Activated naive CD8-positive, alpha-beta T cell treated with anti-CD3 and anti-CD28 coated beads, Interleukin-2, amount 10 ng/mL, durations not matched to agents 7 days and 5 days (primary cell): ENCODE results near the gene ENPP4. TPM values are rescaled to one million over a fixed set of nuclear protein-coding genes. Genes with fewer than 3 reads are reported as not detected.
"Not testable (repeated sequence)": the region's sequence is repeated elsewhere in the genome, so short reads cannot be mapped to it uniquely, and the experiment has no call there.

Experiments
- ATAC-seq: fragments of 150-1000 bp; cut with Tn5 transposase; one replicate; pipeline ENCODE4 v1.10.0; 2021; ENCODE audit warnings: low read depth, moderate library complexity
- POLR2A ChIA-PET: fragments of 350-600 bp; sonication (Branson Sonifier 250); formaldehyde crosslinking; loops from one replicate; lab custom pipeline; 2021; ENCODE audit warnings: antibody characterized with exemption; lab: Charles Lee
- DNase-seq: peaks from one replicate; pipeline ENCODE4 v3.0.0; 2021
- H3K27ac Mint-ChIP-seq: one replicate; pipeline ENCODE4 v1.8.0; 2022; ENCODE audit warnings: mild to moderate bottlenecking, mixed read lengths
- H3K27me3 Mint-ChIP-seq: one replicate; pipeline ENCODE4 v1.8.0; 2022; ENCODE audit warnings: mild to moderate bottlenecking, moderate library complexity, mixed read lengths
- H3K36me3 Mint-ChIP-seq: one replicate; pipeline ENCODE4 v1.8.0; 2021; ENCODE audit warnings: mild to moderate bottlenecking, mixed read lengths
- H3K4me1 Mint-ChIP-seq: one replicate; pipeline ENCODE4 v1.8.0; 2021; ENCODE audit warnings: mixed read lengths
- H3K4me3 Mint-ChIP-seq: one replicate; pipeline ENCODE4 v1.8.0; 2022; ENCODE audit warnings: mild to moderate bottlenecking, moderate library complexity, mixed read lengths
- H3K9me3 Mint-ChIP-seq: one replicate; pipeline ENCODE4 v1.8.0; 2021; ENCODE audit warnings: mixed read lengths
- total RNA-seq, 2 experiments: library from RNA; stranded (reverse); gene quantifications; one replicate each; pipeline ENCODE4 v1.2.3, GENCODE V29; 2021

The ENPP4 gene
- total RNA-seq, 2 experiments from 2014 or later = 9.0 to 9.3 TPM

GRCh38 chr6:46105568-46105967 lies 24.2 kb upstream of the ENPP4 start:
- H3K9me3 Mint-ChIP-seq = peaks cover 8% of the 10 kb centered on the region
- DNase-seq (no peak), ATAC-seq (no peak)
- H3K4me3 Mint-ChIP-seq = no peak overlapping the region
- H3K27me3 Mint-ChIP-seq = no peaks in the 10 kb centered on the region
- POLR2A ChIA-PET = no interaction called here
- no peaks in the 10 kb centered on the region for H3K4me1 Mint-ChIP-seq
- H3K36me3 Mint-ChIP-seq = peaks cover 2% of the 10 kb centered on the region
- H3K27ac Mint-ChIP-seq = no peak overlapping the region

- H3K9me3 Mint-ChIP-seq = peaks cover 10% of the 10 kb centered on the region
- H3K27me3 Mint-ChIP-seq = no peaks in the 10 kb centered on the region
- peaks cover 2% of the 10 kb centered on the region for H3K4me1 Mint-ChIP-seq
- ATAC-seq (no peak), DNase-seq (no peak)
- peaks cover 9% of the 10 kb centered on the region for H3K36me3 Mint-ChIP-seq
- H3K27ac Mint-ChIP-seq = no peak overlapping the region
- no peak overlapping the region for H3K4me3 Mint-ChIP-seq
- POLR2A ChIA-PET = no interaction called here
These were observed 16.4 kb upstream of the ENPP4 start for GRCh38 chr6:46113370-46113769.

GRCh38 chr6:46115634-46116033 lies 14.2 kb upstream of the ENPP4 start:
- POLR2A ChIA-PET = no interaction called here
- DNase-seq = no peak
- Mint-ChIP-seq H3K27ac (no peak overlapping the region), H3K36me3 (peaks cover 16% of the 10 kb centered on the region), H3K9me3 (peaks cover 4% of the 10 kb centered on the region), H3K4me3 (no peak overlapping the region), H3K4me1 (peaks cover 2% of the 10 kb centered on the region), H3K27me3 (no peaks in the 10 kb centered on the region)
- no peak for ATAC-seq

- no peak overlapping the region for H3K4me3 Mint-ChIP-seq
- no peak overlapping the region for H3K27ac Mint-ChIP-seq
- no peaks in the 10 kb centered on the region for H3K27me3 Mint-ChIP-seq
- peaks cover 5% of the 10 kb centered on the region for H3K9me3 Mint-ChIP-seq
- peaks cover 20% of the 10 kb centered on the region for H3K36me3 Mint-ChIP-seq
- no peak for DNase-seq
- H3K4me1 Mint-ChIP-seq = peaks cover 2% of the 10 kb centered on the region
- no peak for ATAC-seq
- POLR2A ChIA-PET = no interaction called here
These were observed 13.5 kb upstream of the ENPP4 start for GRCh38 chr6:46116289-46116688.

- POLR2A ChIA-PET = no interaction called here
- H3K9me3 Mint-ChIP-seq = peaks cover 5% of the 10 kb centered on the region
These were observed 11.6 kb upstream of the ENPP4 start for GRCh38 chr6:46118157-46118556.

GRCh38 chr6:46118836-46119235 lies 11.0 kb upstream of the ENPP4 start:
- Mint-ChIP-seq H3K4me3 (no peak overlapping the region), H3K27me3 (no peaks in the 10 kb centered on the region), H3K36me3 (peaks cover 25% of the 10 kb centered on the region), H3K9me3 (peaks cover 5% of the 10 kb centered on the region), H3K4me1 (peaks cover 2% of the 10 kb centered on the region), H3K27ac (no peak overlapping the region)
- no peak for ATAC-seq
- no peak for DNase-seq
- POLR2A ChIA-PET = no interaction called here

More at GRCh38 chr6:46118157-46118556, 11.6 kb upstream of the ENPP4 start:
- ATAC-seq = no peak
- peaks cover 2% of the 10 kb centered on the region for H3K4me1 Mint-ChIP-seq
- H3K27me3 Mint-ChIP-seq = no peaks in the 10 kb centered on the region
- H3K36me3 Mint-ChIP-seq = peaks cover 25% of the 10 kb centered on the region
- H3K27ac Mint-ChIP-seq = no peak overlapping the region
- DNase-seq = no peak
- H3K4me3 Mint-ChIP-seq = no peak overlapping the region

- H3K4me1 Mint-ChIP-seq, H3K27me3 Mint-ChIP-seq, POLR2A ChIA-PET, H3K4me3 Mint-ChIP-seq, ATAC-seq, H3K9me3 Mint-ChIP-seq, DNase-seq, H3K27ac Mint-ChIP-seq: not testable (repeated sequence)
- H3K36me3 Mint-ChIP-seq = peaks cover 25% of the 10 kb centered on the region
These were observed 10.1 kb upstream of the ENPP4 start for GRCh38 chr6:46119679-46120078.

- POLR2A ChIA-PET = no interaction called here
- no peak for ATAC-seq
- peaks cover 1% of the 10 kb centered on the region for H3K9me3 Mint-ChIP-seq
- DNase-seq = no peak
- H3K36me3 Mint-ChIP-seq = no peaks in the 10 kb centered on the region
- H3K4me3 Mint-ChIP-seq = peak overlapping the region; percentile 93
- peaks cover 20% of the 10 kb centered on the region for H3K4me1 Mint-ChIP-seq
- H3K27ac Mint-ChIP-seq = no peak overlapping the region
- H3K27me3 Mint-ChIP-seq = no peaks in the 10 kb centered on the region
These were observed 1.3 kb upstream of the ENPP4 start for GRCh38 chr6:46128476-46128875.

GRCh38 chr6:46129291-46129628 lies 529 bp upstream of the ENPP4 start:
- H3K27ac Mint-ChIP-seq = peak overlapping the region; percentile 85
- peak overlapping the region; percentile 93 for H3K4me3 Mint-ChIP-seq
- peaks cover 2% of the 10 kb centered on the region for H3K36me3 Mint-ChIP-seq
- DNase-seq = no peak
- H3K9me3 Mint-ChIP-seq = peaks cover 1% of the 10 kb centered on the region
- ATAC-seq = peak; percentile 11
- H3K4me1 Mint-ChIP-seq = peaks cover 24% of the 10 kb centered on the region
- POLR2A ChIA-PET = interaction anchor here (0.8 kb wide), 1 partner anchor 9 kb away, joined by 3 read pairs; no protein-coding TSS in a partner anchor
- no peaks in the 10 kb centered on the region for H3K27me3 Mint-ChIP-seq

- peak overlapping the region; percentile 93 for H3K4me3 Mint-ChIP-seq
- H3K4me1 Mint-ChIP-seq = peaks cover 24% of the 10 kb centered on the region
- POLR2A ChIA-PET = no interaction called here
- ATAC-seq (no peak), DNase-seq (no peak)
- H3K27me3 Mint-ChIP-seq = no peaks in the 10 kb centered on the region
- peaks cover 1% of the 10 kb centered on the region for H3K9me3 Mint-ChIP-seq
- peak overlapping the region; percentile 9 for H3K27ac Mint-ChIP-seq
- H3K36me3 Mint-ChIP-seq = peaks cover 4% of the 10 kb centered on the region
These were observed 877 bp downstream of the ENPP4 start for GRCh38 chr6:46130666-46131065.

GRCh38 chr6:46131291-46131690 lies 1.5 kb downstream of the ENPP4 start:
- H3K36me3 Mint-ChIP-seq, DNase-seq, H3K27me3 Mint-ChIP-seq, H3K9me3 Mint-ChIP-seq, H3K4me3 Mint-ChIP-seq, H3K27ac Mint-ChIP-seq, ATAC-seq, POLR2A ChIA-PET: not testable (repeated sequence)
- peaks cover 24% of the 10 kb centered on the region for H3K4me1 Mint-ChIP-seq

- no peak overlapping the region for H3K4me3 Mint-ChIP-seq
- peaks cover 6% of the 10 kb centered on the region for H3K36me3 Mint-ChIP-seq
- peaks cover 13% of the 10 kb centered on the region for H3K4me1 Mint-ChIP-seq
- peaks cover 1% of the 10 kb centered on the region for H3K9me3 Mint-ChIP-seq
- no peaks in the 10 kb centered on the region for H3K27me3 Mint-ChIP-seq
- ATAC-seq = no peak
- POLR2A ChIA-PET = interaction anchor here (0.6 kb wide), 1 partner anchor 1100 kb away, joined by 3 read pairs; no protein-coding TSS in a partner anchor
- no peak for DNase-seq
- no peak overlapping the region for H3K27ac Mint-ChIP-seq
These were observed 4.4 kb downstream of the ENPP4 start for GRCh38 chr6:46134216-46134615.

GRCh38 chr6:46135176-46135575 lies 5.4 kb downstream of the ENPP4 start:
- Mint-ChIP-seq H3K4me3 (no peak overlapping the region), H3K4me1 (peaks cover 10% of the 10 kb centered on the region), H3K9me3 (peaks cover 1% of the 10 kb centered on the region), H3K27ac (no peak overlapping the region), H3K36me3 (peaks cover 6% of the 10 kb centered on the region), H3K27me3 (no peaks in the 10 kb centered on the region)
- POLR2A ChIA-PET = no interaction called here
- DNase-seq (no peak), ATAC-seq (no peak)

GRCh38 chr6:46136831-46137230 lies 7.0 kb downstream of the ENPP4 start:
- DNase-seq = no peak
- H3K27me3 Mint-ChIP-seq = no peaks in the 10 kb centered on the region
- H3K9me3 Mint-ChIP-seq = peaks cover 1% of the 10 kb centered on the region
- H3K36me3 Mint-ChIP-seq = peaks cover 6% of the 10 kb centered on the region
- no peak overlapping the region for H3K4me3 Mint-ChIP-seq
- no peak overlapping the region for H3K27ac Mint-ChIP-seq
- no peak for ATAC-seq
- H3K4me1 Mint-ChIP-seq = peaks cover 4% of the 10 kb centered on the region
- POLR2A ChIA-PET = no interaction called here

- H3K4me1 Mint-ChIP-seq = peaks cover 4% of the 10 kb centered on the region
- peaks cover 1% of the 10 kb centered on the region for H3K9me3 Mint-ChIP-seq
- POLR2A ChIA-PET = no interaction called here
These were observed 7.6 kb downstream of the ENPP4 start for GRCh38 chr6:46137387-46137786.

More at GRCh38 chr6:46137387-46137786, 7.6 kb downstream of the ENPP4 start:
- H3K4me3 Mint-ChIP-seq = no peak overlapping the region
- ATAC-seq = no peak
- no peaks in the 10 kb centered on the region for H3K27me3 Mint-ChIP-seq
- H3K36me3 Mint-ChIP-seq = peaks cover 6% of the 10 kb centered on the region
- no peak for DNase-seq
- no peak overlapping the region for H3K27ac Mint-ChIP-seq
